IMR-90 (cell line): ENCODE results near the gene ZNF507.

Experiments
- BHLHE40 ChIP-seq: fragments of 150-350 bp; IDR thresholded peaks from 2 replicates; pipeline ENCODE4 v1.6.1; 2016; ENCODE audit warnings: mild to moderate bottlenecking, low read depth, low read length
- MAFK ChIP-seq: IDR thresholded peaks from 2 replicates; pipeline ENCODE4 v1.6.1; 2012; ENCODE audit warnings: low read depth, low read length, improper control_type of control experiment
- MAZ ChIP-seq: IDR thresholded peaks from 2 replicates; pipeline ENCODE4 v1.6.1; 2012; ENCODE audit warnings: low read depth, mild to moderate bottlenecking, low read length, improper control_type of control experiment, moderate library complexity, borderline replicate concordance
- MXI1 ChIP-seq: IDR thresholded peaks from 2 replicates; pipeline ENCODE4 v1.6.1; 2012; ENCODE audit warnings: low read depth, mild to moderate bottlenecking, low read length, moderate library complexity, borderline replicate concordance
- POLR2A ChIP-seq: IDR thresholded peaks from 2 replicates; pipeline ENCODE4 v1.6.1; 2012; ENCODE audit warnings: mild to moderate bottlenecking, low read depth, low read length
- RCOR1 ChIP-seq: IDR thresholded peaks from 2 replicates; pipeline ENCODE4 v1.6.1; 2012; ENCODE audit warnings: mild to moderate bottlenecking, low read length, improper control_type of control experiment; ENCODE audit not compliant: insufficient replicate concordance
- TF ChIP-seq, protein P1 (sequence below): conservative IDR thresholded peaks from 2 replicates; pipeline ENCODE4 v1.5.1; 2012; ENCODE audit warnings: mild to moderate bottlenecking, low read depth, low read length, improper control_type of control experiment

- TF ChIP-seq MAFK (no peak), MXI1 (no peak), POLR2A (no peak), RCOR1 (no peak), MAZ (no peak), BHLHE40 (no peak)
- TF ChIP-seq, protein P1, sequence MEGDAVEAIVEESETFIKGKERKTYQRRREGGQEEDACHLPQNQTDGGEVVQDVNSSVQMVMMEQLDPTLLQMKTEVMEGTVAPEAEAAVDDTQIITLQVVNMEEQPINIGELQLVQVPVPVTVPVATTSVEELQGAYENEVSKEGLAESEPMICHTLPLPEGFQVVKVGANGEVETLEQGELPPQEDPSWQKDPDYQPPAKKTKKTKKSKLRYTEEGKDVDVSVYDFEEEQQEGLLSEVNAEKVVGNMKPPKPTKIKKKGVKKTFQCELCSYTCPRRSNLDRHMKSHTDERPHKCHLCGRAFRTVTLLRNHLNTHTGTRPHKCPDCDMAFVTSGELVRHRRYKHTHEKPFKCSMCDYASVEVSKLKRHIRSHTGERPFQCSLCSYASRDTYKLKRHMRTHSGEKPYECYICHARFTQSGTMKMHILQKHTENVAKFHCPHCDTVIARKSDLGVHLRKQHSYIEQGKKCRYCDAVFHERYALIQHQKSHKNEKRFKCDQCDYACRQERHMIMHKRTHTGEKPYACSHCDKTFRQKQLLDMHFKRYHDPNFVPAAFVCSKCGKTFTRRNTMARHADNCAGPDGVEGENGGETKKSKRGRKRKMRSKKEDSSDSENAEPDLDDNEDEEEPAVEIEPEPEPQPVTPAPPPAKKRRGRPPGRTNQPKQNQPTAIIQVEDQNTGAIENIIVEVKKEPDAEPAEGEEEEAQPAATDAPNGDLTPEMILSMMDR: no peak
These were observed 16.9 kb downstream of the ZNF507 start for GRCh38 chr19:32362318-32362691.
